Small intestine (tissue), 7 donors: Measurements from ENCODE around the gene MOV10. TPM values are rescaled to one million over a fixed set of nuclear protein-coding genes. Genes with fewer than 3 reads are reported as not detected.

ENCODE experiments used
- DNase-seq, 2 donors: peaks; one replicate each; pipeline versions ENCODE4 v3.0.0 to v3.0.0-alpha.2; 2013
- FAIRE-seq: peaks from 2 replicates; lab custom pipeline; 2012; peaks lifted over from hg19 to GRCh38; lab: Jason Lieb, UNC
- H3K27ac ChIP-seq, 3 donors: one replicate each; pipeline ENCODE4 v1.5.1; 2013; ENCODE audit warnings: low read length in 2 of 3, mild to moderate bottlenecking in 2 of 3, control low read depth in 1 of 3, inconsistent platforms in 1 of 3, low read depth in 1 of 3, moderate library complexity in 1 of 3
- H3K27me3 ChIP-seq, 3 donors: one replicate each; pipeline ENCODE4 v1.6.1; 2013; ENCODE audit warnings: low read length in 3 of 3, inconsistent platforms in 1 of 3; ENCODE audit not compliant: control insufficient read depth in 3 of 3, insufficient read depth in 3 of 3
- H3K36me3 ChIP-seq, 3 donors: one replicate each; pipeline ENCODE4 v1.6.1; 2013; ENCODE audit warnings: low read length in 3 of 3, inconsistent platforms in 1 of 3, low read depth in 1 of 3, mild to moderate bottlenecking in 1 of 3, moderate library complexity in 1 of 3; ENCODE audit not compliant: control insufficient read depth in 3 of 3, insufficient read depth in 2 of 3
- H3K4me1 ChIP-seq, 3 donors: one replicate each; pipeline ENCODE4 v1.6.1; 2013; ENCODE audit warnings: low read length in 2 of 3, inconsistent platforms in 1 of 3, low read depth in 1 of 3, mild to moderate bottlenecking in 1 of 3, moderate library complexity in 1 of 3; ENCODE audit not compliant: control insufficient read depth in 3 of 3, insufficient read depth in 2 of 3
- H3K4me3 ChIP-seq, 3 donors: one replicate each; pipeline ENCODE4 v1.5.1; 2013; ENCODE audit warnings: low read length in 3 of 3, control low read depth in 1 of 3, inconsistent platforms in 1 of 3, low read depth in 1 of 3, mild to moderate bottlenecking in 1 of 3, moderate library complexity in 1 of 3
- H3K9me3 ChIP-seq, 2 donors: one replicate each; pipeline ENCODE4 v1.6.1; 2013; ENCODE audit warnings: low read depth in 1 of 2, low read length in 1 of 2; ENCODE audit not compliant: control insufficient read depth in 2 of 2, insufficient read depth in 1 of 2
- WGBS, 3 donors: extraction: QIAGEN DNeasy Blood & Tissue Kit; methylation state at CpG; one replicate each; pipeline ENCODE4 v1.1.7; 2013; 5-methylcytosine and 5-hydroxymethylcytosine counted together
- polyA plus RNA-seq, 4 donors: library from polyadenylated mRNA; stranded (reverse) in 3 of 4; unstranded in 1 of 4; fragments of 200-250 nt in 3 of 4; fragments of 120-200 nt in 1 of 4; gene quantifications; one replicate each; pipeline versions ENCODE4 v1.2.1 to v1.2.3, GENCODE V29; 2013
- donor health status: healthy with polysubstance abuse.
- donor health status: control.
- donor health status: control.
- donor health status: Bipolar disorder and iron deficiency.
- donor health status: healthy.

The MOV10 gene
- polyA plus RNA-seq, 4 donors = 53.2 to 222 (median 118) TPM

GRCh38 chr1:112651205-112651604, 23.3 kb upstream of the MOV10 start:
- Histone ChIP-seq H3K4me1 (no peaks in the 10 kb centered on the region), H3K36me3 (peaks cover 2 to 22% (median 16%) of the 10 kb centered on the region in 3 donors), H3K27me3 (no peaks in the 10 kb centered on the region), H3K27ac (no peak overlapping the region), H3K9me3 (no peaks in the 10 kb centered on the region), H3K4me3 (no peak overlapping the region)
- 94 to 100% (median 95%) methylated on average over 1 of the region's 1 CpG for WGBS, 3 donors
- no peak for FAIRE-seq
- no peak for DNase-seq

- WGBS, 3 donors = 76 to 92% (median 77%) methylated on average over 3 of the region's 3 CpGs
These were observed 8.6 kb upstream of the MOV10 start for GRCh38 chr1:112665857-112666256.

GRCh38 chr1:112666946-112667345, 7.5 kb upstream of the MOV10 start:
- no peak for FAIRE-seq

More at GRCh38 chr1:112665857-112666256, 8.6 kb upstream of the MOV10 start:
- peaks cover 10 to 40% (median 16%) of the 10 kb centered on the region in 3 donors for H3K36me3 ChIP-seq
- no peaks in the 10 kb centered on the region for H3K9me3 ChIP-seq
- H3K4me1 ChIP-seq = no peaks in the 10 kb centered on the region
- H3K4me3 ChIP-seq = no peak overlapping the region
- no peaks in the 10 kb centered on the region for H3K27me3 ChIP-seq
- no peak for FAIRE-seq
- no peak for DNase-seq
- no peak overlapping the region for H3K27ac ChIP-seq

GRCh38 chr1:112672009-112672408, 2.5 kb upstream of the MOV10 start:
- FAIRE-seq = no peak
- DNase-seq = no peak
- WGBS, 3 donors = 76 to 94% (median 90%) methylated on average over 2 of the region's 2 CpGs

More at GRCh38 chr1:112666946-112667345, 7.5 kb upstream of the MOV10 start:
- Histone ChIP-seq H3K27ac (no peak overlapping the region), H3K4me1 (no peaks in the 10 kb centered on the region), H3K4me3 (no peak overlapping the region), H3K36me3 (peaks cover 8 to 36% (median 12%) of the 10 kb centered on the region in 3 donors), H3K9me3 (no peaks in the 10 kb centered on the region), H3K27me3 (no peaks in the 10 kb centered on the region)
- 80 to 87% (median 86%) methylated on average over 2 of the region's 2 CpGs for WGBS, 3 donors
- DNase-seq = no peak

GRCh38 chr1:112672842-112673241, 1.6 kb upstream of the MOV10 start:
- H3K9me3 ChIP-seq = no peaks in the 10 kb centered on the region
- peaks cover 5 to 6% (median 6%) of the 10 kb centered on the region in 3 donors for H3K36me3 ChIP-seq
- H3K27ac ChIP-seq = no peak overlapping the region
- H3K4me3 ChIP-seq = no peak overlapping the region
- peaks cover 3 to 27% (median 5%) of the 10 kb centered on the region in 3 donors for H3K4me1 ChIP-seq
- H3K27me3 ChIP-seq = no peaks in the 10 kb centered on the region
- FAIRE-seq = no peak
- WGBS, 3 donors = 83 to 100% (median 92%) methylated on average over 1 of the region's 1 CpG
- no peak for DNase-seq

More at GRCh38 chr1:112672009-112672408, 2.5 kb upstream of the MOV10 start:
- no peaks in the 10 kb centered on the region for H3K27me3 ChIP-seq
- no peaks in the 10 kb centered on the region for H3K9me3 ChIP-seq
- H3K4me3 ChIP-seq = no peak overlapping the region
- H3K27ac ChIP-seq = no peak overlapping the region
- H3K36me3 ChIP-seq = peaks cover 6 to 11% (median 8%) of the 10 kb centered on the region in 3 donors
- peaks cover 0 to 27% (median 5%) of the 10 kb centered on the region in 3 donors for H3K4me1 ChIP-seq

GRCh38 chr1:112673592-112674439, 643 bp upstream of the MOV10 start:
- 3 to 10% (median 5%) methylated on average over 18 of the region's 18 CpGs for WGBS, 3 donors
- Histone ChIP-seq H3K36me3 (peaks cover 3 to 6% (median 4%) of the 10 kb centered on the region in 3 donors), H3K4me3 (peak overlapping the region; percentile 81 to 93 (median 87)), H3K27ac (peak overlapping the region; percentile 88 to 93 (median 91)), H3K9me3 (no peaks in the 10 kb centered on the region), H3K4me1 (peaks cover 3 to 27% (median 5%) of the 10 kb centered on the region in 3 donors), H3K27me3 (no peaks in the 10 kb centered on the region)
- FAIRE-seq (no peak), DNase-seq (peak; percentile 56 to 59)

- H3K27me3 ChIP-seq = no peaks in the 10 kb centered on the region
- H3K4me1 ChIP-seq = peaks cover 3 to 27% (median 5%) of the 10 kb centered on the region in 3 donors
- H3K9me3 ChIP-seq = no peaks in the 10 kb centered on the region
- H3K27ac ChIP-seq = peak overlapping the region; percentile 88 to 93 (median 91)
- peak; percentile 28 to 88 for DNase-seq
- 0 to 1% (median 1%) methylated on average over 48 to 68 of the region's 68 CpGs for whole genome bisulfite sequencing, 3 donors
- peaks cover 0 to 3% (median 0%) of the 10 kb centered on the region in 3 donors for H3K36me3 ChIP-seq
- peak overlapping the region; percentile 81 to 93 (median 87) for H3K4me3 ChIP-seq
- no peak for FAIRE-seq
These were observed 698 bp downstream of the MOV10 start for GRCh38 chr1:112674986-112675727.

GRCh38 chr1:112675728-112676381, 1.4 kb downstream of the MOV10 start:
- Histone ChIP-seq H3K4me1 (peaks cover 3 to 27% (median 5%) of the 10 kb centered on the region in 3 donors), H3K36me3 (peaks cover 0 to 3% (median 0%) of the 10 kb centered on the region in 3 donors), H3K27ac (peak overlapping the region; percentile 80 to 91 (median 88)), H3K27me3 (no peaks in the 10 kb centered on the region), H3K9me3 (no peaks in the 10 kb centered on the region), H3K4me3 (peak overlapping the region; percentile 75 to 93 (median 87))
- FAIRE-seq (no peak), DNase-seq (no peak)
- WGBS, 3 donors = 33 to 46% (median 45%) methylated on average over 7 of the region's 7 CpGs
